HEK293T (cell line): ENCODE results near the gene DLD.

Experiments
- BHLHE40 ChIP-seq: fragments of 450-650 bp; IDR thresholded peaks from 2 replicates; pipeline ENCODE4 v1.6.1; 2016; ENCODE audit warnings: mild to moderate bottlenecking, moderate library complexity, borderline replicate concordance
- ELF4 ChIP-seq: fragments of 450-650 bp; IDR thresholded peaks from 2 replicates; pipeline ENCODE4 v1.6.1; 2017; ENCODE audit warnings: antibody characterized with exemption
- FOXK2 ChIP-seq: fragments of 450-650 bp; IDR thresholded peaks from 2 replicates; pipeline ENCODE4 v1.6.1; 2016; ENCODE audit warnings: mild to moderate bottlenecking
- NFRKB ChIP-seq: fragments of 450-650 bp; IDR thresholded peaks from 2 replicates; pipeline ENCODE4 v1.6.1; 2016; ENCODE audit warnings: mild to moderate bottlenecking, moderate library complexity

GRCh38 chr7:107890962-107891635 lies at the start of gene DLD:
- no peak for TF ChIP-seq FOXK2
- TF ChIP-seq BHLHE40, result no peak
- TF ChIP-seq ELF4, result no peak
- TF ChIP-seq NFRKB, result no peak
